GM11168 (cell line): ENCODE results near the gene ALPP.
"Not testable (repeated sequence)": the region's sequence is repeated elsewhere in the genome, so short reads cannot be mapped to it uniquely, and the experiment has no call there.

Experiments
- in situ Hi-C: fragments of 300-500 bp; cut with MboI; formaldehyde crosslinking; loops from one replicate; pipeline ENCODE4 v1.12.0; 2022; ENCODE audit warnings: low sequenced_read_pairs; ENCODE audit not compliant: unreplicated experiment

ALPP gene

GRCh38 chr2:232363064-232363783 is 15.3 kb upstream of the ALPP start:
- in situ Hi-C loops = not testable (repeated sequence)

DNA sequence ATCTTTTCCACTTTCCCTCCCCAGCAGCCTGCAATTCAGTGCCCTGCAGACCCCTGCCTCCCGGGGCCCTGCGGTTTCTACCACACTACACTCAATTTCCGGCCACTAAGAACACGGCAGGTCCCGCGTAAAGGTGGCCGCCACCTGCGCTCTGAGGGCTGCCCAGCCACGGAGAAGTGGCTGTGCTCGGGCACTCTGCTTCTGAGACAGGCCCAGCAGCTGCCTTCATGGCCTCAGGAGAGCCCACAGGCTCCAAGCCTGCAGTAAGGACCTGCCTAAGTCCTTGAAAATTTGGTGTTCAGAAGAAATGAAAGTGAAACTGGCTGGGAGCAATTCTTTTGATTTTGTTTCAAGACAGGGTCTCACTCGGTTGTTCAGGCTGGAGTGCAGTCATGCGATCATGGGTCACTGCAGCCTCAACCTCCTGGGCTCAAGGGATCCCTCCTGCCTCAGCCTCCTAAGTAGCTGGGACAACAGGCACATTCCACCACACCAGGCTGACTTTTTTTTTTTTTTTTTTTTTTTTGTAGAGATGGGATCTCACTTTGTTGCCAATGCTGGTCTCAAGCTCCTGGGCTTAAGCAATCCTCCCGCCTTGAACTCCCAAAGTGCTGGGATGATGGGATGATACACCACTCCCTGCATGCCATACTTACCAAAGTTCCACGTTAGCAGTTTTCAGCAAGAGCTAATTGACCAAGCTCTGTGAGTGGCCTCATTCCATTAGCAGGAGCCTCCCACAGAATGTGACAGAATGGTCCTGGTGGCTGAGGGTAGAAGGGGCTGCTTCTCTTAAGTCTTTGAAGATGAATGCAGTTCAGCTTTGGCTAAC is 14.6 kb upstream of the ALPP start:
- in situ Hi-C loops = no loop called here

- in situ Hi-C loops = not testable (repeated sequence)
Observed at GRCh38 chr2:232364806-232365594, 13.6 kb upstream of the ALPP start.

- in situ Hi-C loops = no loop called here
Observed at GRCh38 chr2:232365621-232366321, 12.8 kb upstream of the ALPP start.

- in situ Hi-C loops = not testable (repeated sequence)
Observed at GRCh38 chr2:232366461-232366860, 12.1 kb upstream of the ALPP start.

DNA sequence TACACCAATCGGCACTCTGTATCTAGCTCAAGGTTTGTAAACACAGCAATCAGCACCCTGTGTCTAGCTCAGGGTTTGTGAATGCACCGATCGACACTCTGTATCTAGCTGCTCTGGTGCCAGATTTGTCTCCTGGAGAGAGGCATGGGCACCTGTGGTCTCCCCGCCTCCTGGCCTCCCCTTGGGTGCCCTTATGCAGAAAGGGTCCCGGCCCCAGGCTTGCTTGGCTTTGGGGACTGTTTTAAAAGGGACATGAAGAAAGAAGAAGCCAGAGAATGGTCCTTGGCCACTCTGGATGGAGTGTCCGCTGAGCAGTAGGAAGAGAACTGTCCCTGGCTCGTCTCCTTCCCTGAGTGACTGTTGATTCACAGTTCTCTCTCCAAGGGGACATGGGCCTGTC is 11.5 kb upstream of the ALPP start:
- in situ Hi-C loops = no loop called here

- in situ Hi-C loops = no loop called here
Observed at GRCh38 chr2:232367591-232368233, 10.8 kb upstream of the ALPP start.

DNA sequence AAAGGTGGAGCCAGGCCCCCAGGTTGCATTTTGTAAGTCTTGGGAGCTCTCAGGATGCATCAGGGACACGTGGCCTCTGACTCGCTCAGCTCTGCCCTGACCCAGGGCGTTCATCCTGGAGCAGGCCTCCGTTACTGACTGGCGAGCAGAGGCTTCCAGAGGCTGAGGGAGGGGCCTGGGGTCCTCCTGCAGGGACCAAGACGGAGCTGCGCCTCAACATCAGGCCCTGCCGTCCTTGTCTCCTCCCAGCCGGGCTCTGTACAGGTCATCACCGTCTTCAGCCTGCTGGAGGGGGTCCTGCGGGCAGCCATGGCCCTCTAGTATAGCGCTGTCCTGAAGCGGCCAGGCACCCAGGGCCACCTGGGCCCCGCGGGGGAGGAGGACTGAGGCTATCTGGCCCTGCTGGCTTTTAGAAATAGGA is 10.2 kb upstream of the ALPP start:
- in situ Hi-C loops = no loop called here

DNA sequence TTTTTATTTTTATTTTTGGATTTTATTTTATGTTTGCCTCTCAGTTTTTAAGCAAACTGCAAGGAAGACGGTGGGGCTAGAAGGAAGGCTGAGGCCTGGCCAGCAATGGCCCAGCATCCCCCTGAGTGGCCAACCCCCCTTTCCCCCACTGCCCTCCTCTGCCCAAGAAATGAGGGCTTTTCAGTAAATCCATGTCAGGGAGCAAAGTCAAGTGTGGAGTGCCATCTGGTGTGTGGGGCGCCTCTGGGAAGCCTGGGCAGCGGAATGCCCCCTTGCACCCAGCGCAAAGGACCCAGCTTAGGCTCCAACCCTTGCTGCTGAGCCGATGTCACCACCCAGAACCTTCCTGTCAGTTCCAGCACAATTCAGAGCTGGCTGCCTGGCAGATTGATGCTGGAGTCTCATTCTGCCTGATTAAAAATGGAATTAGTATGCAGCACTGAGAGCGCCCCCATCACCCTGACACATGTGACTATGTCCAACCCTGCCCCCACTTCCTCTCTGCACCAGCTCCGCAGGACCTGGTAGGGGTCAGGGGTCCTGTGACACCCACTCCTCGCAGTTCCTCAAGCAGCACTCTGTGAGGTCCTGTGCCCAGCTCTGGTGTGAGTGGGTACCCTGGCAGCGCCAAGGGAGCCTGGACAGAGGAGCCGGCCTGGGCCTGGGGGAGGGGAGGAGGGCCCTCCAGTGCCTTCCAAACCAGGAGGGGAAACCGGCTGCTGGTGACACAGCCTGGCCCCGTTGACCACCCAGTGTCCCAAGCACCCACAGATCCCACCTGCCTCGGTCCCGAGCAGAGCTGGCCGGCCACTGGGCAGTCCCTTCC is 9.2 kb upstream of the ALPP start:
- in situ Hi-C loops = no loop called here

DNA sequence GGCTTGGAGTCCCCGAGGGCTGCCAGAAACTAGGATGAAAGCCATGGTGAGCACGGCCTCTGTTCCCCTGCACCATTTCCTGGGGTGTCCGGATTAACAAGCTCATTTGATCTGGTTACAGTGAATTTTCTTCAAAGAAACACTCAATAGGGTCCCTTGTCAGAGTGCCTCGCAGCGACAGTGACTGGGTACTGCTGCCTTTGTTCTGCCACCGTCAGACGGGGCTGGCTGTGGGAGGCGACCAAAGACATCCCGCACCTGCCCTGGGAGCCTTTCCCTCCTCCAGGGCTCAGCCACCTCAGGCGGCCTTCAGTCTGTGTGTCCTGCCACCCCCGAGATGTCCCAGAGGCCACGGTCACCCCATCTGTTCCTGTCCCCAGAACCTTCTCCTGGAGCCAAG is 8.5 kb upstream of the ALPP start:
- in situ Hi-C loops = not testable (repeated sequence)

- in situ Hi-C loops = no loop called here
Observed at GRCh38 chr2:232372231-232373208, 6.0 kb upstream of the ALPP start.

GRCh38 chr2:232374356-232374755 is 4.2 kb upstream of the ALPP start:
- in situ Hi-C loops = no loop called here

DNA sequence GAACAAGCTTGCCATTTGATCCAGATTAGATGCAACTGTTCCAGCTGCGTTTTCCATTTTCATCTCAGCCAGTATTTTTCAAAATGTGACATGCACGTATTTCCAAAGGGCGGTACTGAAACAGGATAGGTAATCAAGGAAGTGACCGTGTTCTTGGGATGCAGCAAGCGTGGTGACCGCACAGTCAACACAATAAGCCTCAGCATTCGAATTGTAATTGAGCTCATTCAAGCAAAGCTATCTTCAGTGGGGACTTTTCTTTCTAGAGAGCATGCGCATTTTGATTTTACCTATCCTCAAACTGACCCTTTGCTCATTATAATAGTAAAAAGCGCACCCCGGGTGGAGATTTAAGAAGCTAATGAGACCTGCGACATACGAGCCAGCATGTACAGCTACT is 3.4 kb upstream of the ALPP start:
- in situ Hi-C loops = no loop called here

- in situ Hi-C loops = no loop called here
Observed at GRCh38 chr2:232376260-232376659, 2.3 kb upstream of the ALPP start.

DNA sequence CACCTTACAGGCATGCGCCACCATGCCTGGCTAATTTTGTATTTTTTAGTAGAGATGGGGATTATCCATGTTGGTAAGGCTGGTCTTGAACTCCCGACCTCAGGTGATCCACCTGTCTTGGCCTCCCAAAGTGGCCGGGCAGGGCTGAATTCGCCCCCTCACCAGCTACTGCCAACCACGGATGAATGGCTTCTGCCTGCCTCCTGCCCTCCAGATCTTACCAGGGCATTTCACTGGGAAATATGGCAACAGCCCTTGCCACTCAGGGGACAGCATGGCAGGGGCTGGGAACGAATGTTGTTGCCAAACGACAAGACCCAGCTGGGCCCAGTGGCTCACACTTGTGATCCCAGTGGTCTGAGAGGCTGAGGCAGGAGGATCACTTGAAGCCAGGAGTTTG is 1.8 kb upstream of the ALPP start:
- in situ Hi-C loops = no loop called here

- in situ Hi-C loops = no loop called here
Observed at GRCh38 chr2:232377319-232377718, 1.2 kb upstream of the ALPP start.

DNA sequence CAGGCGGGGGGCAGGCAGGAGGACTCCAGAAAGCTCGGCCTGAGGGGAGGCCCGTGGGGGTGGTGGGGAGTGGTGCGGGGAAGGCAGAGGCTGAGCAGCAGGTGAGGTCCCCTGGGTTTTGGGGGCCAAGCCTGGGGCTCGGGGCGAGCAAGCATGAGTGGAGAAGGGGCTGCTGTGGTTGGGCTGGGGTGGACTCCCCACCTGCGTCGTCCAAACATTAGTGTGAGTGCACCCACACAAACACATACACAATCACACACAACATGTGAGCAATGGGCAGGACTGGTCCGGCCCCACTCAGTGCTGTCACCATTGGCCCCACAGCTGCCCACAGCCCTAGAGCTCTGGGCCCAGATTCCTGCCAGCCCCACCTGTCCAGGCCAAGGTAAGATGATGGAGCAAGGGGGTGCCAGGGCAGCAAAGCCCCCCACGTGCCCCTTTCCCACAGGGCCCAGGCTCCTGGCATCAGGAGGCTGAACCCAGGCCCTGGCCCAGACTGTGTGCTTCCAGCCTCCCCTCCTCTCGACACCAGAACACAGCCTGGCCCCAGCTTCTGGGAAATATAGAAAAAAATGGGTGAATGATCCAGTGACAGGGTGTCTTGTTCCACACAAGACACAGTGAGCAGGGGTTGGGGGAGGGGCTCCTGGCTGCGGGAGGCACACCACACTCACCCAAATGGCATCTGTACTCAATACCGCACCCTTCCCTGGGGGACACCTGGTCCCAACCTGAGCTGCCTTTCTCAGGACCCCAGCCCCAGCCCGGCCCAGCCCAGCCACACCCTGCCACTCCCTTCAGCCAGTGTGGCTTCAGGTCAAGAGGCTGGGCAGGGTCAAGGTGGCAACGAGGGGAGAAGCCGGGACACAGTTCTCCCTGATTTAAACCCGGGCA is 463 bp upstream of the ALPP start:
- in situ Hi-C loops = no loop called here
